ENCODE results near the gene TOP2B.

- no peak for TF ChIP-seq FOXK2 (conservative IDR thresholded peaks at IDR 0.05 in 1 of 2, IDR thresholded peaks at IDR 0.05 in 1 of 2; ENCODE audit: low read depth in 2 of 2)
- TF ChIP-seq, protein P1, sequence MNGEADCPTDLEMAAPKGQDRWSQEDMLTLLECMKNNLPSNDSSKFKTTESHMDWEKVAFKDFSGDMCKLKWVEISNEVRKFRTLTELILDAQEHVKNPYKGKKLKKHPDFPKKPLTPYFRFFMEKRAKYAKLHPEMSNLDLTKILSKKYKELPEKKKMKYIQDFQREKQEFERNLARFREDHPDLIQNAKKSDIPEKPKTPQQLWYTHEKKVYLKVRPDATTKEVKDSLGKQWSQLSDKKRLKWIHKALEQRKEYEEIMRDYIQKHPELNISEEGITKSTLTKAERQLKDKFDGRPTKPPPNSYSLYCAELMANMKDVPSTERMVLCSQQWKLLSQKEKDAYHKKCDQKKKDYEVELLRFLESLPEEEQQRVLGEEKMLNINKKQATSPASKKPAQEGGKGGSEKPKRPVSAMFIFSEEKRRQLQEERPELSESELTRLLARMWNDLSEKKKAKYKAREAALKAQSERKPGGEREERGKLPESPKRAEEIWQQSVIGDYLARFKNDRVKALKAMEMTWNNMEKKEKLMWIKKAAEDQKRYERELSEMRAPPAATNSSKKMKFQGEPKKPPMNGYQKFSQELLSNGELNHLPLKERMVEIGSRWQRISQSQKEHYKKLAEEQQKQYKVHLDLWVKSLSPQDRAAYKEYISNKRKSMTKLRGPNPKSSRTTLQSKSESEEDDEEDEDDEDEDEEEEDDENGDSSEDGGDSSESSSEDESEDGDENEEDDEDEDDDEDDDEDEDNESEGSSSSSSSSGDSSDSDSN (IDR thresholded peaks at IDR 0.05; ENCODE audit: borderline replicate concordance in 1 of 2, low read depth in 2 of 2, low read length in 2 of 2): no peak
- TF ChIP-seq FOXJ3 (CRISPR knock-in tag; IDR thresholded peaks at IDR 0.05): no peak
- no peak for TF ChIP-seq E2F4 (CRISPR knock-in tag; IDR thresholded peaks at IDR 0.05; ENCODE audit: low read depth)
- no peak for TF ChIP-seq ZNF143 (CRISPR knock-in tag; IDR thresholded peaks at IDR 0.05)
- TF ChIP-seq TAF1 (IDR thresholded peaks at IDR 0.05; ENCODE audit: control insufficient read depth, extremely low read depth, insufficient read depth, low read length, severe bottlenecking): no peak
Measured at GRCh38 chr3:25586167-25586505, 78.6 kb downstream of the TOP2B start.
